Trophoblast cell (in vitro differentiated cells and primary cell): ENCODE data around the gene COQ7. TPM values are rescaled to one million over a fixed set of nuclear protein-coding genes. Genes with fewer than 3 reads are reported as not detected.

ENCODE experiments used
- DNase-seq, 2 donors: peaks; one replicate each; pipeline ENCODE4 v3.0.0-alpha.2; 2016
- H2AFZ ChIP-seq: 2 replicates; pipeline ENCODE4 v1.6.1; 2013; ENCODE audit warnings: low read length, moderate library complexity, mild to moderate bottlenecking; ENCODE audit not compliant: insufficient read depth, poor library complexity
- H2AK5ac ChIP-seq: 2 replicates; pipeline ENCODE4 v1.6.1; 2013; ENCODE audit warnings: mild to moderate bottlenecking, low read length
- H2BK120ac ChIP-seq: 2 replicates; pipeline ENCODE4 v1.6.1; 2013; ENCODE audit warnings: low read length, mild to moderate bottlenecking, moderate library complexity; ENCODE audit not compliant: insufficient read depth, poor library complexity
- H2BK12ac ChIP-seq: 2 replicates; pipeline ENCODE4 v1.6.1; 2013; ENCODE audit warnings: mild to moderate bottlenecking, low read length, moderate library complexity
- H2BK5ac ChIP-seq: 2 replicates; pipeline ENCODE4 v1.6.1; 2013; ENCODE audit warnings: low read length, low read depth, moderate library complexity, mild to moderate bottlenecking; ENCODE audit not compliant: poor library complexity
- H3K14ac ChIP-seq: 2 replicates; pipeline ENCODE4 v1.6.1; 2013; ENCODE audit warnings: mild to moderate bottlenecking, low read length
- H3K18ac ChIP-seq: 2 replicates; pipeline ENCODE4 v1.6.1; 2013; ENCODE audit warnings: mild to moderate bottlenecking, low read length
- H3K23ac ChIP-seq: 2 replicates; pipeline ENCODE4 v1.6.1; 2013; ENCODE audit warnings: low read length
- H3K27ac ChIP-seq: 2 replicates; pipeline ENCODE4 v1.5.1; 2013; ENCODE audit warnings: low read depth, mild to moderate bottlenecking, inconsistent platforms, low read length, moderate library complexity
- H3K27me3 ChIP-seq: 2 replicates; pipeline ENCODE4 v1.6.1; 2013; ENCODE audit warnings: inconsistent platforms, mild to moderate bottlenecking, low read length, moderate library complexity; ENCODE audit not compliant: insufficient read depth
- H3K36me3 ChIP-seq, 2 experiments: 1 replicate in 1 of 2; 2 replicates in 1 of 2; pipeline ENCODE4 v1.6.1; 2013; ENCODE audit warnings: low read length in 2 of 2, mild to moderate bottlenecking in 2 of 2, moderate library complexity in 1 of 2; ENCODE audit not compliant: insufficient read depth in 2 of 2, control insufficient read depth in 1 of 2
- H3K4ac ChIP-seq: 2 replicates; pipeline ENCODE4 v1.6.1; 2013; ENCODE audit warnings: low read depth, mild to moderate bottlenecking, low read length, moderate library complexity
- H3K4me1 ChIP-seq, 2 experiments: 1 replicate in 1 of 2; 2 replicates in 1 of 2; pipeline ENCODE4 v1.6.1; 2013; ENCODE audit warnings: low read length in 2 of 2, mild to moderate bottlenecking in 2 of 2, moderate library complexity in 1 of 2; ENCODE audit not compliant: insufficient read depth in 2 of 2, control insufficient read depth in 1 of 2
- H3K4me2 ChIP-seq: 2 replicates; pipeline ENCODE4 v1.6.1; 2013; ENCODE audit warnings: inconsistent platforms, mild to moderate bottlenecking, low read length, moderate library complexity
- H3K4me3 ChIP-seq: 2 replicates; pipeline ENCODE4 v1.5.1; 2013; ENCODE audit warnings: mild to moderate bottlenecking, low read depth, low read length, inconsistent platforms
- H3K79me1 ChIP-seq: one replicate; pipeline ENCODE4 v1.6.1; 2013; ENCODE audit warnings: low read length
- H3K79me2 ChIP-seq: 2 replicates; pipeline ENCODE4 v1.6.1; 2013; ENCODE audit warnings: low read length, mild to moderate bottlenecking; ENCODE audit not compliant: control insufficient read depth, insufficient read depth, poor library complexity
- H3K9ac ChIP-seq: 2 replicates; pipeline ENCODE4 v1.6.1; 2013; ENCODE audit warnings: mild to moderate bottlenecking, low read length
- H3K9me3 ChIP-seq: 2 replicates; pipeline ENCODE4 v1.6.1; 2013; ENCODE audit warnings: low read depth, mild to moderate bottlenecking, control low read depth, inconsistent platforms, low read length; ENCODE audit not compliant: insufficient read depth
- H4K12ac ChIP-seq: 2 replicates; pipeline ENCODE4 v1.6.1; 2013; ENCODE audit warnings: low read depth, mild to moderate bottlenecking, low read length, moderate library complexity
- H4K8ac ChIP-seq: 2 replicates; pipeline ENCODE4 v1.6.1; 2013; ENCODE audit warnings: low read depth, mild to moderate bottlenecking, low read length, moderate library complexity
- H4K91ac ChIP-seq: one replicate; pipeline ENCODE4 v1.6.1; 2013; ENCODE audit warnings: low read depth, mild to moderate bottlenecking, low read length, moderate library complexity
- WGBS: extraction: QIAGEN DNeasy Blood & Tissue Kit; methylation state at CpG from one replicate; pipeline ENCODE4 v1.1.7; 2013; ENCODE audit warnings: missing lambda C conversion rate; ENCODE audit not compliant: insufficient read length, insufficient coverage; ENCODE audit errors: extremely low coverage; 5-methylcytosine and 5-hydroxymethylcytosine counted together
- polyA plus RNA-seq: library from polyadenylated mRNA; stranded (reverse); fragments of 200-250 nt; gene quantifications from 2 replicates; pipeline ENCODE4 v1.2.3, GENCODE V29; 2013

The COQ7 gene
- 7.0 and 7.3 TPM in 2 replicates for polyA plus RNA-seq

DNA sequence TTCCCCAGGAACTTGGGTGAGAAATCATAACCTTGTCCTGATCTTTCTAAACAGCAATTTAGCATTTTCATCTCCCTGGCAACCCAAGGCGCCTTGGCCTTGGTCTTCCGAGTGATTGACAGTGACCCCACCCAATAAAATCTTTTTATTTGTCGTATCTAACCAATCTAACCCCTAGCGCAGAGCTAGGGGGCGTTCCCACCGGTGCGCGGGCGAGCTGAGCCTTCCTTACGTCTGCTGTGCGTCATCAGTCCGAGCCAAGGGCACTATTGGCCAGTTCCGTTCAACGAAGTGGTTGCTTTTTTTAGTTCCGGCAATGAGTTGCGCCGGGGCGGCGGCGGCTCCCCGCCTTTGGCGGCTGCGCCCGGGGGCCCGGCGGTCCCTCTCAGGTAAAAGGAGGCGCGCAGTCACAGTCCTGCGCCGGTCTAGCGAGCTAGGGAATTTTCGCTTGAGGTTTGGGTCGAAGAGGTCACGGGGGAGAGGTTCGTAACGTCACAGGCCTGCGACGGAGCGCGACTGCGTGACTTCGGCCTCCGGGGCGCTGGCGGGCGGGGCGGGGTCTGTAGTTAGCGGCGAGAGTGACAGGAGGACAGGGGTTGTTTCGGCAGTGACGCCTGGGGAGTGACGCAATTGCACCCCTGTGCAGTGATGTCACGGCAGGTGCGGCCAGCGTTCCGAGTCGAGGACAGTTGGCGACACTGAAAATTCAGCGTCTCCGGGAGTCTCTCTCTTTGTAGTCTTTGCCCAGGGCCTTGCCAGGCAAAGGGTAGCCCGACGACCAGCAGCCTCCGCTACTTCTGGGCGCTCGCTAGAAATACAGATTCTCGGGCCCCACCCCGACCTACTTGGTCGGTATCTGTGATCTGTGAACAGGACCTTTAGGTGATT lies at the start of gene COQ7:
COQ7 (plus strand) TSS at position 266 of the 888 bp plus-strand sequence; CDS start at position 317, 51 bp downstream.
- peak within 1 kb of the TSS; percentile 44 for H3K4ac ChIP-seq
- H3K4me3 ChIP-seq, result peak within 1 kb of the TSS; percentile 83
- peak within 1 kb of the TSS; percentile 57 for H3K14ac ChIP-seq
- no peak within 1 kb of the TSS for H2BK12ac ChIP-seq
- peak within 1 kb of the TSS; percentile 91 for H3K27ac ChIP-seq
- peak within 1 kb of the TSS; percentile 58 for H2AFZ ChIP-seq
- H3K4me2 ChIP-seq, result peak within 1 kb of the TSS; percentile 94
- H3K9me3 ChIP-seq, result no peaks in the 10 kb centered on the region
- H3K79me2 ChIP-seq, result no peaks in the 10 kb centered on the region
- H3K27me3 ChIP-seq, result no peaks in the 10 kb centered on the region
- DNase-seq, result peak; percentile 99 to 100
- H3K9ac ChIP-seq, result peak within 1 kb of the TSS; percentile 97
- H4K12ac ChIP-seq, result peak within 1 kb of the TSS; percentile 7
- peaks cover 4% of the 10 kb centered on the region for H3K79me1 ChIP-seq
- peak within 1 kb of the TSS; percentile 20 for H3K18ac ChIP-seq
- peak within 1 kb of the TSS; percentile 99 for H2BK5ac ChIP-seq
- H4K8ac ChIP-seq, result peak within 1 kb of the TSS; percentile 93
- no peak within 1 kb of the TSS for H2AK5ac ChIP-seq
- peak within 1 kb of the TSS; percentile 83 for H4K91ac ChIP-seq
- peaks cover 0 to 1% of the 10 kb centered on the region in 2 experiments for H3K36me3 ChIP-seq
- WGBS, result no CpG with 5 or more reads among the region's 68 CpGs
- H2BK120ac ChIP-seq, result peak within 1 kb of the TSS; percentile 66
- peaks cover 0 to 2% of the 10 kb centered on the region in 2 experiments for H3K4me1 ChIP-seq
- H3K23ac ChIP-seq, result no peak within 1 kb of the TSS

DNA sequence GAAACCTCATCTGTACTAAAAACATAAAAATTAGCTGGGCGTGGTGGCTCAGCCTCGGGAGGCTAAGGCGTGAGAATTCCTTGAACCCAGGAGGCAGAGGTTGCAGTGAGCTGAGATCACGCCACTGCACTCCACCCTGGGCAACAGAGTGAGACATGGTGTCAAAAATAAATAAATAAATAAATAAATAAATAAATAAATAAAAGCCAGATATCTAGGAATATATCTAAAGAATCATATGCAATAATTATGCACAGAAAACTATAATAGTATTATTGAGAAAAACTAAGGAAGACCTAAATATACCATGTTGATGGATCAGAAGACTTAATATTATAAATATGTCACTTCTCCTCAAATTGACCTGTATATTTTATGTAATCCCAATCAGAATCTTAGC lies 46.7 kb upstream of the COQ7 start:
- no peak overlapping the region for H2BK120ac ChIP-seq
- H3K4me3 ChIP-seq, result no peak overlapping the region
- no peak overlapping the region for H3K4ac ChIP-seq
- no CpG with 5 or more reads among the region's 4 CpGs for WGBS
- H3K4me1 ChIP-seq, result no peaks in the 10 kb centered on the region
- no peaks in the 10 kb centered on the region for H3K9me3 ChIP-seq
- H3K27me3 ChIP-seq, result no peaks in the 10 kb centered on the region
- no peak overlapping the region for H4K91ac ChIP-seq
- H3K18ac ChIP-seq, result no peak overlapping the region
- no peak overlapping the region for H3K14ac ChIP-seq
- H2BK12ac ChIP-seq, result no peak overlapping the region
- no peak overlapping the region for H3K9ac ChIP-seq
- H4K12ac ChIP-seq, result no peak overlapping the region
- peaks cover 0 to 5% of the 10 kb centered on the region in 2 experiments for H3K36me3 ChIP-seq
- no peak overlapping the region for H3K23ac ChIP-seq
- H3K79me2 ChIP-seq, result no peaks in the 10 kb centered on the region
- no peak overlapping the region for H4K8ac ChIP-seq
- no peaks in the 10 kb centered on the region for H3K79me1 ChIP-seq
- H2BK5ac ChIP-seq, result no peak overlapping the region
- H2AFZ ChIP-seq, result no peak overlapping the region
- no peak overlapping the region for H3K4me2 ChIP-seq
- no peak overlapping the region for H2AK5ac ChIP-seq
- no peak for DNase-seq
- no peak overlapping the region for H3K27ac ChIP-seq

DNA sequence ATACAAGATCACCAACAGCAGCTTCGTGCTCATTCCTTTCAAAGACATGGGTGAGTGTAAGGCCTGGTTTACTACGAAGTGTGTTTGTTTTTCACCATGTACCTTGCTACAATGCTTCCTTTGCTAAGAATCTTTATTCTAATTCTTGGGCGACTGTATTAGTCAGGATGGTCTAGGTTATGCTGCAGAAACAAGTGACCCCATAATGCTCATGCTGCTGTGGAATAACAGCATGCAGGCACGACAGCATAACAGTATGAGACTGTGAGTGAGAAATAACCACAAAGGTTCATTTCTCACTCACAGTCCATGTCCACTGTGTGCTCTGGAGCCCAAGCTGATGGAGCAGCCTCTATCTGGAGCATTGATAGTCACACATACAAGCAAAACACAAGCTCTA lies 45.7 kb upstream of the COQ7 start:
- Histone ChIP-seq H4K12ac (no peak overlapping the region), H3K18ac (no peak overlapping the region), H4K8ac (no peak overlapping the region), H2BK120ac (no peak overlapping the region), H3K4me2 (no peak overlapping the region), H3K4me3 (no peak overlapping the region), H2BK12ac (no peak overlapping the region), H3K4me1 (no peaks in the 10 kb centered on the region), H2AK5ac (no peak overlapping the region), H3K79me1 (no peaks in the 10 kb centered on the region), H2AFZ (no peak overlapping the region), H4K91ac (no peak overlapping the region), H3K36me3 (peaks cover 0 to 3% of the 10 kb centered on the region in 2 experiments), H3K9ac (no peak overlapping the region), H2BK5ac (no peak overlapping the region), H3K79me2 (no peaks in the 10 kb centered on the region), H3K23ac (no peak overlapping the region), H3K9me3 (no peaks in the 10 kb centered on the region), H3K14ac (no peak overlapping the region), H3K4ac (no peak overlapping the region), H3K27me3 (no peaks in the 10 kb centered on the region), H3K27ac (no peak overlapping the region)
- no peak for DNase-seq
- WGBS, result no CpG with 5 or more reads among the region's 4 CpGs

DNA sequence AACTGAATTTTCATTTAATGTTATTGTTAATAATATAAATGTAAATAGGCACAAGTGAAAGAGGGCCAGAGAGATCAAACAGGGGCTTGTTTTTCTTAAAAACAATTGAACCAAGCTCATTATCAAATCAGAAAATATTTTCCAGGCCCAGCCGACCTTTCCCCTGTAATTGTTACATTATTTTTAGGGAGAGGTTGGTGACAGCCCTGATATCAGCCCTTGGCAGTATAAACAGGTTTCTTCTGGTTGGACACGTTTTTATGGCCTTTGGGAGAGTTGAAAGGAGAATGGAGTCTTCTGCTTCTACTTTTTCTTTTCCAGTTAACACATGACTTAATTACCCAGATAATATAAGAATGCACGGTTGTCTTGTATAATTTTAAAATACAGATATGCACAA lies 40.0 kb upstream of the COQ7 start:
- Histone ChIP-seq H4K8ac (no peak overlapping the region), H3K27ac (no peak overlapping the region), H3K4me1 (no peaks in the 10 kb centered on the region), H3K79me2 (no peaks in the 10 kb centered on the region), H3K4ac (no peak overlapping the region), H2BK5ac (no peak overlapping the region), H3K36me3 (peaks cover 0 to 2% of the 10 kb centered on the region in 2 experiments), H2AK5ac (no peak overlapping the region), H3K27me3 (no peaks in the 10 kb centered on the region), H3K9me3 (no peaks in the 10 kb centered on the region), H4K91ac (no peak overlapping the region), H2BK120ac (no peak overlapping the region), H4K12ac (no peak overlapping the region), H3K4me3 (no peak overlapping the region), H3K4me2 (no peak overlapping the region), H2BK12ac (no peak overlapping the region), H3K23ac (no peak overlapping the region), H3K9ac (no peak overlapping the region), H2AFZ (no peak overlapping the region), H3K18ac (no peak overlapping the region), H3K14ac (no peak overlapping the region), H3K79me1 (no peaks in the 10 kb centered on the region)
- no peak for DNase-seq
- WGBS, result no CpG with 5 or more reads among the region's 3 CpGs
